DMS114 treated with DMSO at 0.1 percent for 48 hours (cell line): Measurements from ENCODE around the gene LONRF2.
"Not testable (repeated sequence)": the region's sequence is repeated elsewhere in the genome, so short reads cannot be mapped to it uniquely, and the experiment has no call there.

Source experiments
- DNase-seq: peaks from one replicate; lab custom pipeline; 2025; ENCODE audit not compliant: unreplicated experiment; lab: John Stamatoyannopoulos, UW

LONRF2 gene

DNA sequence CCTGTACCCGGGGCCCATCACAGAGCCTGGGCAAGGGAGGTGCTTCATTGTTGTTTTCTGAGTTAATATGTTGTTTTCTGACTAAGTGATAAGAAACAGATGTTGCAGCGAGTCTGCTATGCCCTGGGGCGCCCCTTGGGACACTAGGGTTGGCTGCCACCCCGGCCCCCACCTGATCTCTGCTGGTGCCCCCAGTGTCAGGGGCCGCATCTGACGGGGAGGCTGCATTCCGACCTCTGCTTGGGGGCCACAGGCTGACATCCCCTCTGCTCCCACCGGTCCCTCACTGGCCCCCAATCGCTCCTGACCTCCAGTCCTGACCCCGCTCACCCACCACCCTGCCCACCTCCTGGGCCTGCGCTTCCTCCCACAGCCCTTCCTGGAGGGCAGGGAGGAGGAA is 65.9 kb downstream of the LONRF2 start:
- no peak for DNase-seq

DNA sequence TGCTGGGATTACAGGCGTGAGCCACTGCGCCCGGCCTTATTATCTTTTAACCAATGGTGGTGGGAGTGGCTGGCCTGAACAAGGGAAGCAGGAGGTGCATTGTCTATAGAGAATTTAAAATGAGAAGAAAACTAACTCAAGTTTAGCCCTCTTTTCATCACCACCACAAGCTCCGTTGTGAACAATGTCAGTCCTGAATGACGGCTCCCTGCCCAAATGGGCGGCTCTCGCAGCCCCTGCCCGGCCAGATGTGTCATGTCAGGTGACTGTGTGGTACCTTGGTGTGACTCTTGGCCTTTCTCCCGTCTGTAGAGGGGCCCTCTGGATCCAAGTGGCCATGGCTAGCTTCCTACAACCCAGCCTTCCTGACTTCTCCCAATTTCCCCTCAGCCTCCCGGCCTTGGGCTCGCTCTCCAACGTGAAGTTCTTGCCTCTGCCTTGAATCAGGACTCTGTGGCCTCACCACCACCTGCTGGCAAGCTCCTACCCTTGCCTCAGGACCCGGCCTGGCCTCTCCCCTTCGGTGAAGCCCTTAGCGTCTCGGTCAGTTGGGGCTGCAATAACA is 67.6 kb downstream of the LONRF2 start:
- DNase-seq: no peak

DNA sequence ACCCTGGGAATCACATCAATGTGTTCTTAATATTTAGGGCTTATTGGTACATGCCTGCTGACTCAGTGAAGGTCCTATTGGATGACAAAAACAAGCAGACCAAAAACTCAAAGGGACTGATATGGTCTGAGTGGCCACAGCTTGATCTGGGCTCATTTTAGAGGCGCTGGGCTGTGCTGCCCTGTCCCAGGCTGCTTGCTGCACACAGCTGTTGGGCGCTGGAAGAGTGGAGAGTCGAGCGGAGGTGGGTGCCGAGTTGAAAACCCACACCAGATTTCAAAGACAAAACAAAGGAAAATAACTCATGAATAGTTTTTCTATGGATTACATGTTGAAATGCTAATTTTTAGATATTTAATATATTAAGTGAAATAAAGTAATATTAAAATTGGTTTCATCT is 68.5 kb downstream of the LONRF2 start:
- no peak for DNase-seq

DNA sequence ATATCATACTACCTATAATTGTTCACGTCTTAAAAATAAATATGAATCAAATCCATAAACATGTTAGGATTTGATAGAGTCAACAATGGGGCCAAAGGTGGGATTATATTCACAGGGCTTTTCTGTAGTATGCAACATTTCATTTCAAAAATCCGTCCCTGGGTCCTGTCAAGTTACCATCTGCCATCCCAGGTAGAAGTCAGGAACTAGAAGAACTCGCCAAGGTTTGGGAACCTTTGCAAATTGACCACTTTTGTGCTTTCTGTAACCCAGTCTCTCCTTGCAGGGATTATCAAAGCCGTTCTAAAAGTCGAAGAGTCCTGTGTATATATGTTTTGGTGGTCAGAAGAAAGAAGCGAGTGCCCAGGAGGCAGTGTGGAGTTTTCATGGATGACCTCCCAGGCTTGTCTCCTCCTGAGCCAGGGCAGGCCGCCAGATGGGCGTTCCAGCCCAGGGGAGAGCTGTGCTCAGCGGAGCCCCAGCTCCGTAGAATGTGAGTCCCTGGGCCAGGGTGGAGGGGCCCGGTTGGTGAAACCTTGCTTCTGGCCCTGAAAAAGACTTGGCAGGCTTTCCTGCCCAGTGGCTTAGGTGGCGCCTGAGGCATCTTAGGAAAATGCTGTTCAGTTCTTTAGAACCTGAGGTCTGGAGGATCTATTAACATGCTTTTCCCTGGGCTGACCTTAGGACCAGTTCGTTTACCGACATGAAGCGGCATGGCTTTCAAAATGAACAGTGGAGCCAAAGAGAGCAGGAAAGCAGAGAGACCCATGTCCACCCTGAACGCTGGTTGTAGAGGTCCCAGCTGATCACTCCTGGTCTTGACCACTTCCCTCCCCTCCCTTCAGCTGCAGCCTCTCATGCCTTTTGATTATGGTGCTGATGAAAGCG is 69.2 kb downstream of the LONRF2 start:
- no peak for DNase-seq

DNA sequence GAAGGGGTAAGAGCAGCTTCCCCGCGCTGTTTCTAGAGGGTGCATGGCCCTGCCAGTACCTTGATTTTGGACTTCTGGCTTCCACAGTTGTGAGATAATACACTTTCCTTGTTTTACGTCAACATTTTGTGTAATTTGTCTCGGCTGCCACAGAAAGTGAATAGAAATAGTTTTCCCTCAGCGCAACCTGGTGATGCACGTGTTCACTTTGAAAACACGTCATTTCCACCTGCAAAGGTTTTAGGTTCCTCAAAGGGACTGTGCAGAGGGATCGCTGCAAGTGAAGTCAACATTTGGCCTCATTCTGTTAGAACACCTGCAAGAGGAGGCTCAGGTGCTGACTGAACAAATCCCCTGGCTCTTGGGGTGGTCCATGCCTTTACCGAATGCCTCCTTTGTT is 71.7 kb downstream of the LONRF2 start:
- DNase-seq: no peak

DNA sequence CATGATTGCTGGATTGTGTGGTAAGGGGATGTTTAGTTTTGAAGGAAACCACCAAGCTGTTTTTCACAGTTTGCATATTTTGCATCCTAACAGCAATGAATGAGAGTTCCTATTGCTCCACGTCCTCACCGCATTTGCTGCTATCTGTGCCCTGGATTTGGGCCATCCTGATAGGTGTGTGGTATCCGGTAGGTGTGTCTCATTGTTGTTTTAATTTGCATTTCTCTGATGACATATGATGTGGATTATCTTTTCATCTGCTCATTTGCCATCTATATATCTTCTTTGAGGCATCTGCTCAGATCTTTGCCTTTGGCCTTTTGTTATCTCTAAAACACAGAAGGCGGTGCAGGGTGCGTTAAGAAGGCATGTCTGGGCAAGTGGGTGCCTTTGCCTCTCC is 73.3 kb downstream of the LONRF2 start:
- DNase-seq: no peak

DNA sequence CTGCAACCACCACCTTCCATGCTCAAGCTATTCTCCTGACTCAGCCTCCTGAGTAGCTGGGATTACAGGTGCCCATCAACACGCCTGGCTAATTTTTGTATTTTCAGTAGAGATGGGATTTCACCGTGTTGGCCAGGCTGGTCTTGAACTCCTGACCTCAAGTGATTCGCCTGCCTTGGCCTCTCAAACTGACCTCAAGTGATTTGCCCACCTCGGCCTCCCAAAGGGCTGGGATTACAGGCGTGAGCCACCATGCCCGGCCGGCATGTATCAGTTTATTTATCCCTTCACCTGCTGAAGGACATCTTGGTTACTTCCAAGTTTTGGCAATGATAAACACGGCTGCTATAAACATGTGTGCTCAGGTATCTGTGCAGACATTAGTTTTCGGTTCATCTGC is 73.7 kb downstream of the LONRF2 start:
- not testable (repeated sequence) for DNase-seq

DNA sequence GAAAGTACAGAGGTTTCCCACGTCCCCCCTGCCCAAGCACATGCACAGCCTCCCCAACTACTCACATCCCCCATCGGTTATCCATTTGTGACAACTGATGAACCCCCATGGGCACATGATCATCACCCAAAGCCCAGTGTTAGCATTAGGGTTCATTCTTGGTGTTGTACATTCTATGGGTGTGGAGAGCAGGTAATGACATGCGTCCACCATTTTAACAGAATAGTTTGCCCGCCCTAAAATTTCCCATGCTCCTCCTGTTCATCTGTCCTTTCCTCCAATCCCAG is 74.3 kb downstream of the LONRF2 start:
- no peak for DNase-seq

DNA sequence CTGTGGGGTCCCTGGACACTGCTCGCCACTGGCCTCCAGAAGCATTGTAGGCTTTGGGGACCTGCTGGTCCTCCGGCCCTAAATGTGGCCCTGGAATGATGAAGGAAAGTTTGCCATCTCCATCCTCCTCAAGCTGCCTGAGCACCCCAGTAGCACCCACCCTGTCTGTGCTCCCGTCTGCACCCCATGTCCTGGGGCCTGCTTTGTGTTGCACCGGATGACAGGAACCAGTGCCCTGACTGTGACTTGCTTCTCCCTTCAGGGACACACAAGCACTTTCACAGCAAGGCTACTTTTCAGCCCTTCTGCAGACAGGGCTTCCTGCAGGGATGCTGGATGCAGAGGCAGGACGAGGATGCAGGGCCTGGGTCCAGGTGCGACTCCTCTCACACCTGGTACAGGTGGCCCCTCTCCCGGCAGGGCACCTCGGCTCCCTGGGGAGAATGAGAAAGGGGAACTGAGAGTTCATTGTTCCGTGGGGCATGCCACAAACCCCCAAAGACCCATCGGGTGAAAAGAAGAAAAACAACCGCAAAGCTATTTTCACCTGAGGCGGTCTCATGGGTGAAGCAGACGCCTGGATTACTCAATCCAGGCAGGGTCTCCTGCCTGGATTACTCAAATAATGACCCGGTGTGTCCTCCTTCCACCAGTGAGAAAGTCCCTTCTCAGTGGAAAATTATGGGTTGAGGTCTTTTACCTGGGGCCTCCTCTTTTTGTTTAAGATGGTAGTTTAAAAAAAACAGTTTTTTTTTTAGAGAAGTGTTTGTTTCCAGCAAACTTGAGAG is 74.9 kb downstream of the LONRF2 start:
- DNase-seq: no peak

DNA sequence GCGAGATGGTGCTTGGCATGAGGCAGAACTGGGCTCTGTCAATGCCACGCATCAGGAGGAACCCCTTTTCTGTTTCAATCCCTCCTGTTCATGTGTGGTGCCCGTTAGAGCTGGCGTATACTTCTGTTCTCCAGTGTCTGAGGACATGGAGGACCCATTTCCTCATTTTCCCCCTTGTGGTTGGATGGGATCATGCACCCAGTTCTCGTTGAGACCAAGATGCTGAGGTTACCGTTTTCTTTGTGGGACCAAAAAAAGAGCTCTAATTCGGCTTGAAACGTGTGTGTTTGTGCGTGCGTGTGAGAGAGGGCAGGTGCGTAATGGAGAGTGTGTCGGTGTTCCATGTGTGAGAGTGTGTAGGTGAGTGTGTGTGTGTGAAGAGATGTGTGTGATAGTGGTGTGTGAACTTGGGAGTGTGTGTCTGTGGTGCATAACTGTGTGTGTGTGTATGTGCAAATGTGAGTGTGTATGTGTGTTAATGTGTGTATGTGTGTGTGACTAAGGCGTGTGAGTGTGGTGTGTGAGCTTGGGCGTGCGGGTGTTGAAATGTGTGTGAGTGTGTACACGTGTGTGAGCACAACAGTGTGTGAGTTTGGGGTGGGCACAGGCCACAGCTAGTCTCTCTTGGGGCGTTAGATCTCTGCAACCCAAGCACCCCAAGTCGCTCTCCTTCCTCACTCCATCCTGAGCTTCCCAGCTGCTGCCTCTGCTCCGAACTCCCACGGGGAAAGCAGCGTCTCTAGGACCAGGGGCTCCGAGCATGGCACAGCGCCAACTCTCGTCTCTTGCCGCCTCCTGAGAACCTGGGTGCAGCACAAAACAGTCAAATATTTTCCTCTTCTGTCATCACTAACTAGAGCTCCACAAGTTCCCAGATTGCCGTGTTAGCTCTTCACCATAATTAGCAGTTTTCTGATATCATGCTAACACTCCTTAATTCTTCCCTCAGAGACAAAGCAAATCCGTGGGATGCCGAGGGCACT is 75.8 kb downstream of the LONRF2 start:
- no peak for DNase-seq

DNA sequence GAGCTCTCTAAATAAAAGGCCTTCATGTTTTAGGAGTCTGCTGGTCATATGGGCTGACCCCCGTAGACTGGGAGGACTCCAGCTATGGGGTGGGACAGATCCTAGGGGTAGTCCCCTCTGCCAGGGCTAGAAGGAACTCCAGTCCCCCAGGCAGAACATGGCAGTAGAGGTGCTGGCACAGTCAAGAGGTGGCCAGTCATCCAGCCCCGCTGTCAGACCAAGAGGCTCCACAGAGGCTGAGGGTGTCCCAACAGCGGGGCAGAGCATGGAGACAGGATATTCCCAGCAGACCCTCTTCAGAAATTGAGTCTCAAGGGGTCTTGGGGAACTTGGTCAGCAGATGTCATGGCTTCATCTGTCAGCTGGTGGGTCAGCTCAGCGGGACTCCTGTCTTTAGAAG is 76.6 kb downstream of the LONRF2 start:
- DNase-seq: no peak

DNA sequence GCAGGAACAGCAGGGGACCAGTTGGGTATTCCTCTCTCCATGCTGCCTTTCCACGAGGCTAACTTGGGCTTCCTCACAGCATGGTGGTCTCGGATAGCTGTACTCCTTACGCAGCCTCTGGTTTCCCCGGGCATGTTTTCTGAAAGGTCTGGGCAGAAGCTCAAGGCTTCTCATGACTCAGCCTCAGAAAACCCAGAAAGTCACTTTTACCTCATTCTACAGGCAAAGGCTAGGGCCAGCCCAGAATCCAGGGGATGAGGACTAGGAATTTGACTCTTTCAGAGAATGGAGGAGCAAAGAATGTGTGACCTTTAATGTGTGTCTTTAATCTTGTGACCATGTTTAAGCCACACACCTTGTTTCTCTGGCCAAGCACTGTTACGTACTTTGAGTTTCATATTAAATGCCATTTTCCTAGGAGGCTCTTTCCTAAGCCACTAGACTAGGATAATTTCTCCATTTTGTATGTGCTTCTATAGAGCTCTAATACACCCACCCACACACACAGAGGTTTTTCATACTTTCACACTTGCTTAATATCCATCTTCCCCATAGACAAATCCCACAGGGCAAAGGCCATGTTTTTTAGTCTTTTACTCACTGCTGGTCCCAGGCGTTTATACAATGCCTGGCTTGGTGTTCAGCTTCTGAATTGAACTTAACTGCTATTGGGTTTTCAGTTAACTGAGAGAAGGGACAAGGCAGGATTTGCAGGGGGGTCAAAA is 77.3 kb downstream of the LONRF2 start:
- no peak for DNase-seq

DNA sequence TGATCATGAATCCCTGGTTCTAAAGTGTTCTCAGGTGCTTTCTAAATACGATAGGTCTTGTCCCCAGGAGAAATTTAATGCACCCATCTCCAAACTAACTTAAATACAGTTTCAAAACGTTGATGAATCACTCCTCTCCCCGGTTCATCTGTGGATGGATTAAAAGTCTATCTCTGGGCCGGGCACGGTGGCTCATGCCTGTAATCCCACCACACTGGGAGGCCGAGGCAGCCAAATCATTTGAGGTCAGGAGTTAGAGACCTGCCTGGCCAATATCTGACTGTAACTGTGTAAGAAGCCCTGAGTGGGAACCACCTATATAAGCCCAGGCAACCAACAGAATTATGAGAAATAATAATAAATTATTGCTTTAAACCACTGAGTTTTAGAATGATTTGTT is 78.7 kb downstream of the LONRF2 start:
- DNase-seq: no peak

DNA sequence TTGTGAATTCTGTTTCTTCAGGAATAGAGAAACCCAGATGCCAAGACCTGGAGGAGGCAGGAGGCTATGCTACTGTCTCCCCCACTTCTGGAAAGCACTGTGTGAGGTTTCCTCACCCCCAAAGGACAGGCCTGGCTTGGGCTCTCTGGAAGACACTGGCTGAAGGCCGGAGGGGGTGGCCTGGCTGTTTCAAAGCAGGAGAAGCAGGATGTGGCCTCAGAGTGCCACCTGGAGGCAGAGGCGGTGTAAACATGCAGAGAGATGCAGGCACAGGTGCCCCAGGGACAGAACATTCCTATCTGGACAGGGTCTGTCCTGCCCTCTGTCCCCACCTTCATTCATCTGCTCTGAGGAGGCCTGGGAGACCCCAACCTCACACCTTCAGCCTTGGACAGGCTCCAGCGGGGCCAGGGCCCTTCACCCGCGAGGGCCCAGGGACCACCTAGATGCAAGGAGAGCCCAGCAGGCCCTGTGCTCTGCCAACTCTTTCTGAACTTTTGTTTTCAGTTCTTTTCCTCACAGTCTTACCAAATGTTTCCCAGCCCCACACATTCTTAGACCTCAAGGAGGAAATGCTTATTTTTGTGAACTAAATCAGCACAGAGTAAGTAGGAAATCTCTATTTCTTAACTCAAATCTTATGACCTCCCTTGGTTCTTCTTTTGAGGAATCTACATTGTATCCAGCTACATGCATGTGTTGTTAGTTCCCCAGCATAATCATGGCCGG is 79.2 kb downstream of the LONRF2 start:
- peak; percentile 33 for DNase-seq

DNA sequence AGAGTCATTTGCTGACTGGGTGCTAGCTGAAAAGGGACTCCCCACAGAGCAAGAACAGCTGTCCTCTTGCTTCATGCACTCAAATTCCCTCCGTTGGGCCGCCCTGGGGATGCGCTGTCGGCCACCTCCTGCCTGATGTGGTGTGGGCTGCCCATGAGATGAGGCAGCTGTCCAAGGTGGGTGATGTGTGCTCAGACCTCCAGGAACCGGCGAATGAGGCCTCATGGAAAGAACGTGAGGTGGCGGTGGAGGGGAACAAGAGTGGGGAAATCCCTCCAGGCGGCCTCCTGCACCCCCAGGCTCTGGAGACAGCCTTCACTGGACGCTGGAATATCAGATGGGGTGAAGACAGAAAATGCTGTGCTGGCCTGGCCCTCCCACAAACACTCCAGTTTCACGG is 79.8 kb downstream of the LONRF2 start:
- no peak for DNase-seq

DNA sequence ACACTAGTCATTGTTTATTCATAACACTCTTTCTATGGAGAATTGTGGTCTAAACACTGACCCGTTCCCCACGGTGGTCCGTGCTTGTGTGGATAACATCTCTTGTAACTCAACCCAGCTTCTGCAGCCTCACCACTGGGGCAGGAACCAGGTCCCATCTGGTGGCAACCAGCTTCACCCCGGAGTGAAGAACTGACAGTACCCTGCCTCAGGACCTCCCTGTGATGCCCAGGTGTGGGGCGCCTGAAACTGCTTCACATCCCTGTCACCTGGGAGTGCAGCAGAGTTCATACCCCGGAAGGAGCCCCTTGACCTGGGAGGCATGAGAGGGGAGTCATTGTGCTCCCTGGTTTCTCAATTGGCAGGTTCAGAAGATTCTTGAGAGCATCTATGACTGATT is 81.1 kb downstream of the LONRF2 start:
- no peak for DNase-seq

DNA sequence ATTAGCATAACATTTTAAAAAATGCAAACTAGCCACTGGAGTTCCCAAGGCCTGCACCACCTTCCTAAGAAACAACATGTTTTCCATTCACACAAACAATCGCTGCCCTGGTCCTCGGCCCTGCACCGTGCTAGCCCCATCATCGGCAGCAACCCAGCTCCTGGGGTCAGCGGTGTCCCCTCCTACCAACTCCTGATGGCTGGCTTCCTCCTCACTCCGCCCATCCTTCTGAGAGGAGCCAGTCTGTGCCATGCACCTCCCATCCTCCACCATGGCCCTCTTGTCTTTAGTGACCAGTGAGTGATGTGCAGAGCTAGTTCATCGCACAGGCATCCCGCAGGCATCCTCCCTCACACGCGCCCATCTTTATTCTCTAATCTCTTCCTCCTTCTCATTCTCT is 81.9 kb downstream of the LONRF2 start:
- no peak for DNase-seq

DNA sequence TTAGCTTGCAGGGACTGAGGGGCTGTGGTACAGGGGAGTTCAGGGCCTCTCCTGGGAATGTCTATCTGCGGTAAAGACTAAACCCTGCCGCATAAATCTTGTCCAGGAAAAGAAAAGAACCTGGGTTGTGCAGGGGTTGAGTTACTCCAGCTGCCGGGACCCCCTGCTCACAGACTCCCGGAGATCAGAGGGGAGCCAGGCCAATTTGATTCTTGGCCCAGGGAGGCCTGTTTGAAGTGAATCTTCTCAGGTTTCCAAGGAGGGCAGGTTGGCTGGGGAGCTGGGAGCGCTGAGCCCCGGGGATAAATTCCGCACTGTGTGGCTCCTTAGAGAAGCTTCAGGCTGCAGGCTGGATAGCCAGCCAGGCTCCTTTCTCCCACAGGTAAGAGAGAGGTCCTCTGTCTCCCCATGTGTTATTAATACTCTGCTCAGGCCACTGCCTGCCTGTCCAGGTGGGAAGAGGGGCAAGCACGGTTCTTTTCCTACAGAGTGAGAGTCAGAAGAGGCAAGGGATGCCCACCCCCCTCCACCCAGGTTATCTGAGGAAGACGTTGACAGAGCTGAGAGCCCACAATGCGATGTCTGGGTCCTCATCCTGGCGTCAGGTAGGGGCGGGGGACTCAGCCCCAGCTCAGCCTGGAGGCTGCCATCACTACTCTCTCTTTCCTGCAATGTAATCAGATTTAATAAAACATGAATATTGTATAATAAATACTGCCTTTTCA is 82.7 kb downstream of the LONRF2 start:
- no peak for DNase-seq

DNA sequence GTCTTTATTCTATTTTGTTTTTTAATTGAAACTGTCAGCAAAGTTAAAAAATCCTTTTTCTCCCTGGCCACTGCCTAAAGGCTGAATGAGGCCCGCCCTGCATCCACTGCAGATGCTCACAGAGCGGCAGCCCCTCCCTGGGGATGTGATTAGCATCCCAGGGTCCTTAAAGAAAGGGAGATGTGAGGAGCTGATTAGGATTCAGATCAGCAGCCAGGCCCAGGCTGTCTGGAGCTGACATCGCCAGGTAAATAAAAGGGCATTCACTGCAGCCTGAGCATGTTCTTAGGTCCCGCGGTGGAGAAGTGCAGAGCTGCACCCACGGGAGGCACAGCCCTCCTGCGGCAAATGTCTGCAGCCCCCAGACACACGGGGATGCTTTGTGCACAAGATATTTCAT is 83.8 kb downstream of the LONRF2 start:
- DNase-seq: no peak
